Measurements from ENCODE around the gene OR11A1. TPM values are rescaled to one million over a fixed set of nuclear protein-coding genes. Genes with fewer than 3 reads are reported as not detected.

The OR11A1 gene
- total and polyA plus RNA-seq, 2 experiments from 2014 or later, result not detected

- TF ChIP-seq CTCF (conservative IDR thresholded peaks at IDR 0.05; ENCODE audit: low read depth in 2 of 2) (no peak), NANOG (IDR thresholded peaks at IDR 0.05; ENCODE audit: borderline replicate concordance) (no peak), POLR2AphosphoS5 (IDR thresholded peaks at IDR 0.05; ENCODE audit: low read depth) (no peak), EZH2phosphoT487 (IDR thresholded peaks at IDR 0.05; ENCODE audit: unreplicated experiment) (no peak), REST (IDR thresholded peaks at IDR 0.05; ENCODE audit: unreplicated experiment) (no peak), ETS1 (IDR thresholded peaks at IDR 0.05) (no peak), JUNB (IDR thresholded peaks at IDR 0.05; ENCODE audit: unreplicated experiment) (no peak), CREB1 (CRISPR knock-in tag; IDR thresholded peaks at IDR 0.05; ENCODE audit: low read depth) (no peak), EZH2 (IDR thresholded peaks at IDR 0.05; ENCODE audit: low read depth, unreplicated experiment) (no peak)
Measured at GRCh38 chr6:29451471-29452193, 5.2 kb downstream of the OR11A1 start (continued).

- Histone ChIP-seq H3K36me3 (ENCODE audit: insufficient read depth) (no peaks in the 10 kb centered on the region), H2AFZ (no peak overlapping the region), H3K4me3 (no peak overlapping the region), H3K27ac (ENCODE audit: low read depth) (no peak overlapping the region), H4K20me1 (replicated peaks; ENCODE audit: insufficient read depth) (no peaks in the 10 kb centered on the region), H3K27me3 (ENCODE audit: insufficient read depth) (no peaks in the 10 kb centered on the region), H3K79me2 (replicated peaks; ENCODE audit: insufficient read depth) (no peaks in the 10 kb centered on the region), H3K9me2 (ENCODE audit: insufficient read depth) (peaks cover 11% of the 10 kb centered on the region), H3F3A (replicated peaks; ENCODE audit: low read depth) (no peaks in the 10 kb centered on the region), H3K4me2 (peak overlapping the region; percentile 46), H3K4me1 (ENCODE audit: insufficient read depth) (peaks cover 15% of the 10 kb centered on the region)
- Mint-ChIP-seq H3K4me3 (no peak overlapping the region), H3K4me1 (peaks cover 16% of the 10 kb centered on the region), H3K27me3 (ENCODE audit: insufficient read depth, low read depth, poor library complexity) (peaks cover 3% of the 10 kb centered on the region), H3K27ac (peak overlapping the region; percentile 42), H3K36me3 (ENCODE audit: low read depth) (peaks cover 3% of the 10 kb centered on the region; the same call in 1 of the 3 replicates), H3K9me3 (peaks cover 15% of the 10 kb centered on the region)
- DNase-seq (ENCODE audit: low spot score) (peak; percentile 86), ATAC-seq (peak; percentile 97)
- TF ChIP-seq ZNF114 (CRISPR knock-in tag; IDR thresholded peaks at IDR 0.05), result no peak
- no peak for TF ChIP-seq ETS1 (IDR thresholded peaks at IDR 0.05)
- no peak for TF ChIP-seq ZNF331 (CRISPR knock-in tag; IDR thresholded peaks at IDR 0.05; ENCODE audit: low read depth)
- no peak for TF ChIP-seq REST (IDR thresholded peaks at IDR 0.05; ENCODE audit: unreplicated experiment)
- no peak for TF ChIP-seq CTCF (conservative IDR thresholded peaks at IDR 0.05; ENCODE audit: low read depth in 2 of 2)
- no peak for TF ChIP-seq STAT1 (IDR thresholded peaks at IDR 0.05; ENCODE audit: unreplicated experiment)
Measured at GRCh38 chr6:29447670-29448069, 9.2 kb downstream of the OR11A1 start.

Data from GM23338 (cell line).